ENCODE data around the gene GEN1.

DNA sequence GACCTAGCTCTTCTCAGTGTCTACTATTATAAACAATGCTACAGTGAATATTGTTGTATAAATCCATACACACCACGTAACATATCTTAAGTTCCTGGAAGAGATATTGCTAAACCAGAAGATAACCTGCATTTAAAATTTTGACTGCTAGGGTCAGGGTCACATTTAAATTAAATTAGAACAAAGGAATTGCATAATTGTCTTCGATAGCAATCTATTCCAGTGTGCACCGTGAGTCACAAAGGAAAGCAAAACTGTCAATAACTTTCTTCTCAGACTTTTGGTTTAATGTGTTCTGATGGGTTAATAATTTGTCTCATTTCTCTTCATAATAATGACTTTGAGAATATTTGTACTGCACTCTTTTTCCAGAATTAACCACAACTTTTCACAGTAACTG is 4.2 kb downstream of the GEN1 start:
- TF ChIP-seq, protein P1, sequence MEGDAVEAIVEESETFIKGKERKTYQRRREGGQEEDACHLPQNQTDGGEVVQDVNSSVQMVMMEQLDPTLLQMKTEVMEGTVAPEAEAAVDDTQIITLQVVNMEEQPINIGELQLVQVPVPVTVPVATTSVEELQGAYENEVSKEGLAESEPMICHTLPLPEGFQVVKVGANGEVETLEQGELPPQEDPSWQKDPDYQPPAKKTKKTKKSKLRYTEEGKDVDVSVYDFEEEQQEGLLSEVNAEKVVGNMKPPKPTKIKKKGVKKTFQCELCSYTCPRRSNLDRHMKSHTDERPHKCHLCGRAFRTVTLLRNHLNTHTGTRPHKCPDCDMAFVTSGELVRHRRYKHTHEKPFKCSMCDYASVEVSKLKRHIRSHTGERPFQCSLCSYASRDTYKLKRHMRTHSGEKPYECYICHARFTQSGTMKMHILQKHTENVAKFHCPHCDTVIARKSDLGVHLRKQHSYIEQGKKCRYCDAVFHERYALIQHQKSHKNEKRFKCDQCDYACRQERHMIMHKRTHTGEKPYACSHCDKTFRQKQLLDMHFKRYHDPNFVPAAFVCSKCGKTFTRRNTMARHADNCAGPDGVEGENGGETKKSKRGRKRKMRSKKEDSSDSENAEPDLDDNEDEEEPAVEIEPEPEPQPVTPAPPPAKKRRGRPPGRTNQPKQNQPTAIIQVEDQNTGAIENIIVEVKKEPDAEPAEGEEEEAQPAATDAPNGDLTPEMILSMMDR (conservative IDR thresholded peaks at IDR 0.05; ENCODE audit: low read length), result no peak
- no peak for TF ChIP-seq EZH2phosphoT487 (IDR thresholded peaks at IDR 0.05; ENCODE audit: borderline replicate concordance)
